ENCODE measurements around the gene GOLGA8K. TPM values are rescaled to one million over a fixed set of nuclear protein-coding genes. Genes with fewer than 3 reads are reported as not detected.
A peak's percentile ranks its signal among the peaks of the same experiment; 100 is the strongest.
"Not testable (repeated sequence)": the region's sequence is repeated elsewhere in the genome, so short reads cannot be mapped to it uniquely, and the experiment has no call there.

Gene GOLGA8K, protein sequence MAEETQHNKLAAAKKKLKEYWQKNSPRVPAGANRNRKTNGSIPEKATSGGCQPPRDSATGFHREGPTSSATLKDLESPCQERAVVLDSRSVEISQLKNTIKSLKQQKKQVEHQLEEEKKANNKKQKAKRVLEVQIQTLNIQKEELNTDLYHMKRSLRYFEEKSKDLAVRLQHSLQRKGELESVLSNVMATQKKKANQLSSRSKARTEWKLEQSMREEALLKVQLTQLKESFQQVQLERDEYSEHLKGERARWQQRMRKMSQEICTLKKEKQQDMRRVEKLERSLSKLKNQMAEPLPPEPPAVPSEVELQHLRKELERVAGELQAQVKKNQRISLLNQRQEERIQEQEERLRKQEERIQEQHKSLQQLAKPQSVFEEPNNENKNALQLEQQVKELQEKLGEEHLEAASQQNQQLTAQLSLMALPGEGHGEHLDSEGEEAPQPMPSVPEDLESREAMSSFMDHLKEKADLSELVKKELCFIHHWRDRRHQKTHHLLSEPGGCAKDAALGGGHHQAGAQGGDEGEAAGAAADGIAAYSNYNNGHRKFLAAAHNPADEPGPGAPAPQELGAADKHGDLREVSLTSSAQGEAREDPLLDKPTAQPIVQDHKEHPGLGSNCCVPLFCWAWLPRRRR
- 1.2 TPM in 1 of 2 replicates, not detected in the other for total RNA-seq (2014; rRNA removed)
- Bru-seq, nascent RNA = percentile 43 among the genes with signal in this experiment
- percentile 42 among the genes with signal in this experiment for BruChase-seq, experiment 1, labeled RNA remaining after a 6-hour chase
- BruChase-seq, experiment 2, labeled RNA remaining after a 2-hour chase = percentile 45 among the genes with signal in this experiment
- long read RNA-seq, partial matches to known transcripts = 0 of 1 reads
- long read RNA-seq, other reads (novel, unspliced or antisense) = 1 of 1 reads

DNA sequence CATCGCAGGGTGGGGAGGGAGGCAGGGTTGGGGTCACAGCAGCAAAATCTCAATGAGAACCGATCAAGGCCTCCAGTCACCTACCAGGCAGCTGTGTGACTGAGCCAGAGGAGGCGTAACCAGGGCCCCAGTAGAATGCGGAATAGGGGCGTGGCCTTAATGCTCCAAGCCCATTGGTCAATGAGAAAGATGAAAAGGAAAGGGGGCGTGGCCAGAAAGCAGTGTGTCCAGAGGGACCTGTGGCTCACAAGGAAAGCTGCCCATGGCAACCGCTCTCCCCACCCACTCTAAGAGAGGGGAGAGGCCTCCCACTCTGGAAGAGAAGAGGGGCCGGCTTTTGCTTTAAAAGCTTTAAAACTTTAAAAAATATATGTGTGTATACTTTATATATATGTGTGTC, at the start of gene GOLGA8K:
Gene GOLGA8K (minus strand): TSS at position 101 of the 400 bp plus-strand sequence. CDS start 98 bp downstream, at position 3.
- CTCF ChIA-PET; H3K27ac ChIP-seq (ENCODE audit: low read length); DNase-seq; intact Hi-C loops (cut with micrococcal nuclease); H3K4me2 ChIP-seq (ENCODE audit: low read length); H3K27me3 ChIP-seq (ENCODE audit: low read length); H3F3A ChIP-seq (ENCODE audit: low read length, unreplicated experiment); H3K9me3 ChIP-seq (ENCODE audit: low read length); POLR2A ChIA-PET (ENCODE audit: unreplicated experiment); H3K4me3 ChIP-seq (ENCODE audit: low read length); H3K79me2 ChIP-seq (ENCODE audit: low read length); H4K20me1 ChIP-seq (ENCODE audit: low read length); H3K4me1 ChIP-seq (ENCODE audit: insufficient read depth, low read length); H2AFZ ChIP-seq (ENCODE audit: low read length); H3K36me3 ChIP-seq (ENCODE audit: low read depth, low read length); ATAC-seq; H3K9ac ChIP-seq (ENCODE audit: low read length); H3K9me2 ChIP-seq (replicated peaks; ENCODE audit: low read length); BruUV-seq (replicated peaks): not testable (repeated sequence)

DNA sequence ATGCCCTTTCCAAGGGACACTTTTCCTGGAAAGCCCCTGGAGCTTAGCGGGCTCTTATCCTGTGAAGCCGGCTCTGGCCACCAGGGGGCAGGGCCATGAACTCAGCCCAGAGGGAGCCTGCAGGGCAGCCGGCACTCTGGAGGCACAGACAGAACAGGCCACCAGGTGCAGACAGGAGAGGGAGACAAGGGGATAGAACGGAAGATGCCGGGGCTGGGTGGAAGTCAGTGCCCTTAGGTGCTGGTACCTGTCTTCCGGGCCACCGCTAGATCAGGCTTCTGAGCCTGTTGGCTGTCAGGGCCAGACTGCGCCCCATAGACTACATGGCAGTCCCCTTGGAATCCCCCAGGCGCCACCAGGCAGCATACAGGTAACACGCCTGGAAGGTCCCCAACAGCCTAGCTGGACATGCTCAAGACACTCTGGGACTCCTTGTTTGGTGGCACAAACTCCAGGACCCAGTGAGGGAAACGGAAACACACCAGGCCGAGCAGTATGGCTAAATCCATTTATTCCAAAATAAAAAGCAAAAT, 37.4 kb upstream of the GOLGA8K start:
- BruUV-seq (replicated peaks); DNase-seq; H3K4me1 ChIP-seq (ENCODE audit: insufficient read depth, low read length); H3K27ac ChIP-seq (ENCODE audit: low read length); H3K9me3 ChIP-seq (ENCODE audit: low read length); H3K4me2 ChIP-seq (ENCODE audit: low read length); H3K27me3 ChIP-seq (ENCODE audit: low read length); H3K9ac ChIP-seq (ENCODE audit: low read length); H3K9me2 ChIP-seq (replicated peaks; ENCODE audit: low read length); H3K36me3 ChIP-seq (ENCODE audit: low read depth, low read length); H3K4me3 ChIP-seq (ENCODE audit: low read length); H2AFZ ChIP-seq (ENCODE audit: low read length); H3K79me2 ChIP-seq (ENCODE audit: low read length); H3F3A ChIP-seq (ENCODE audit: low read length, unreplicated experiment); CTCF ChIA-PET; POLR2A ChIA-PET (ENCODE audit: unreplicated experiment); H4K20me1 ChIP-seq (ENCODE audit: low read length); intact Hi-C loops (cut with micrococcal nuclease): not testable (repeated sequence)
- ATAC-seq = peak; percentile 81

DNA sequence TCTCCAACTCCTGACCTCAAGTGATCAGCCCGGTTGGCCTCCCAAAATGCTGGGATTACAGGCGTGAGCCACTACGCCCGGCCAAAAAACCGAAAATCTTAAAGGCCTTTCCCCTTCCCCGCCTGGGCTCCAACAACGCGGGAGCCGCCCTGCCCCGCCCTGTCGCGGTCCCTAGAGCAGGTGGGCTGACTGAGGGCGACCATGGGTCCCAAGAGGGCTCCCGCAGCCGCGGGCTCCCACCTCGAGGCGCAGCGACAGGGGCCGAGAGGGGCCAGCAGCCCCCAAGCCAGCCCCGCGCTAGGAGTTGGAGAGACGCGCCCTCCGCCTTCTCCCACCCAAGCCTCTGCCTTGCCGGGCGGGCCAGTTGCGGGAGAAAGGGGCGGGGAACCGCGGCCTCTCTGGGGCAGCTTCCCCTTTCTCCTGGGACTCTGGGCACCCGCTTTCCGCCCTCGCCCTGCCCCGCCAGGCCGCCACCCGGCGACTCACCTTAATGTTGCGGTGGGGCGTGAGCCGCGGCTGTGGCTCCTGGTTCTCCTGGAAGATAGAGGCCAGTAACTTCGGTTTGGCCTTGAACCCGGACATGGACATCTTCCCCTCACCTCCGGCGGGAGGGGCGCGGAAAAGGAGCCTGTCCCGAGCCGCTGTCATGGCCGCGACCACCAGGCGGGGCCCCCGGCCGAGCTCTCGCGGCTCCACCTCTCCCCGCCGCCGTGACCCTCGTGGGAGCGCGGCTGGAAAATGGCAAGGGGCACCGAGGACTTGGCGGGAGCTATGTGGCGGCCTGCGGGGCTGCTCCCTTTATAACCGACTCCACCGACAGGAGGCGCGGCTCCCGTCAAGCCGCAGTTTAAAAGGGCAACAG, 31.2 kb upstream of the GOLGA8K start:
- POLR2A ChIA-PET (ENCODE audit: unreplicated experiment); H3K9me3 ChIP-seq (ENCODE audit: low read length); H3K4me1 ChIP-seq (ENCODE audit: insufficient read depth, low read length); CTCF ChIA-PET; H3K79me2 ChIP-seq (ENCODE audit: low read length); H2AFZ ChIP-seq (ENCODE audit: low read length); H3K9me2 ChIP-seq (replicated peaks; ENCODE audit: low read length); intact Hi-C loops (cut with micrococcal nuclease); H3K4me3 ChIP-seq (ENCODE audit: low read length); H3K36me3 ChIP-seq (ENCODE audit: low read depth, low read length); H3K9ac ChIP-seq (ENCODE audit: low read length); H3K27ac ChIP-seq (ENCODE audit: low read length); BruUV-seq (replicated peaks); H3F3A ChIP-seq (ENCODE audit: low read length, unreplicated experiment); DNase-seq; H3K4me2 ChIP-seq (ENCODE audit: low read length); H4K20me1 ChIP-seq (ENCODE audit: low read length); H3K27me3 ChIP-seq (ENCODE audit: low read length): not testable (repeated sequence)
- ATAC-seq = peak; percentile 71

DNA sequence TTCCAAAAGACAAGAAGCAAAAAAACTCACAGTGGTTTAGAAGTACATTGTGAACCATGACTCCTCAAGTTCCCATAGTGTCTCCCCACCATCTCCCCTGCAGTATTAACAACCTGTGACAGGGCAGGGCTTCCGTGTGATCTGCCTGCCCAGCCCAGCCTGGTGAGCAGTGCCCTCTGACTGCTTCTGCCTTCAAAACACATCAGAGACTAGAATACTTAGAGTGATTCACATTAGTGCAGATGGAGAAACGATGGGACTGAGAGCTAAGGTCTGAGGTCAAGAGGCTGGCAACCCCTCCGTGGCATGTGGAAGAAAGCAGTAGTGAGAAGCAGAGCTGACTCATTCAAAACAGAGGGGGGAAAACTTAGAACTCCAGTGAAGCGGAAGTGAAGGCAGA, 24.5 kb upstream of the GOLGA8K start:
- H3K27me3 ChIP-seq (ENCODE audit: low read length); H3K9me3 ChIP-seq (ENCODE audit: low read length); H4K20me1 ChIP-seq (ENCODE audit: low read length); H3K9me2 ChIP-seq (replicated peaks; ENCODE audit: low read length); H3F3A ChIP-seq (ENCODE audit: low read length, unreplicated experiment); BruUV-seq (replicated peaks); H3K9ac ChIP-seq (ENCODE audit: low read length); intact Hi-C loops (cut with micrococcal nuclease); H3K27ac ChIP-seq (ENCODE audit: low read length); CTCF ChIA-PET; H3K4me1 ChIP-seq (ENCODE audit: insufficient read depth, low read length); DNase-seq; H3K4me2 ChIP-seq (ENCODE audit: low read length); H3K36me3 ChIP-seq (ENCODE audit: low read depth, low read length); H3K4me3 ChIP-seq (ENCODE audit: low read length); H3K79me2 ChIP-seq (ENCODE audit: low read length); H2AFZ ChIP-seq (ENCODE audit: low read length); POLR2A ChIA-PET (ENCODE audit: unreplicated experiment): not testable (repeated sequence)
- ATAC-seq = peak; percentile 53

DNA sequence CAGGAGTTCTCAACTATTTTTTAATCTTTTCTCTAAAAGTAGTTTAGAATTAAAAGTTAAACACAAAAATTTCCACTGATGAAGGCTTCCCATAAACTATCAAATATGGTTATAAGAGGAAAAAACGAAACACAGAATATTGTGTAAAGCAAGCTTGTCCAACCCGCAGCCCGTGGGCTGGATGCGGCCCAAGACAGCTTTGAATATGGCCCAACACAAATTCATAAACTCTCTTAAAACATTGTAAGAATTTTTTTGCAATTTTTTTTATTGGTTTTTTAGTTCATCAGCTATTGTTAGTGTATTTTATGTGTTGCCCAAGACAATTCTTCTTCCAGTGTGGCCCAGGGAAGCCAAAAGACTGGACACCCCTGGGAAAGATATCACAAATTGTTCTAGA, 23.4 kb upstream of the GOLGA8K start:
- intact Hi-C loops (cut with micrococcal nuclease); H3K9me3 ChIP-seq (ENCODE audit: low read length); H4K20me1 ChIP-seq (ENCODE audit: low read length); CTCF ChIA-PET; H3K79me2 ChIP-seq (ENCODE audit: low read length); H3K4me1 ChIP-seq (ENCODE audit: insufficient read depth, low read length); H3K9ac ChIP-seq (ENCODE audit: low read length); H3K27ac ChIP-seq (ENCODE audit: low read length); H3K27me3 ChIP-seq (ENCODE audit: low read length); BruUV-seq (replicated peaks); H3F3A ChIP-seq (ENCODE audit: low read length, unreplicated experiment); H2AFZ ChIP-seq (ENCODE audit: low read length); H3K4me2 ChIP-seq (ENCODE audit: low read length); H3K4me3 ChIP-seq (ENCODE audit: low read length); ATAC-seq; H3K36me3 ChIP-seq (ENCODE audit: low read depth, low read length); POLR2A ChIA-PET (ENCODE audit: unreplicated experiment); H3K9me2 ChIP-seq (replicated peaks; ENCODE audit: low read length): not testable (repeated sequence)
- peak; percentile 0 for DNase-seq

DNA sequence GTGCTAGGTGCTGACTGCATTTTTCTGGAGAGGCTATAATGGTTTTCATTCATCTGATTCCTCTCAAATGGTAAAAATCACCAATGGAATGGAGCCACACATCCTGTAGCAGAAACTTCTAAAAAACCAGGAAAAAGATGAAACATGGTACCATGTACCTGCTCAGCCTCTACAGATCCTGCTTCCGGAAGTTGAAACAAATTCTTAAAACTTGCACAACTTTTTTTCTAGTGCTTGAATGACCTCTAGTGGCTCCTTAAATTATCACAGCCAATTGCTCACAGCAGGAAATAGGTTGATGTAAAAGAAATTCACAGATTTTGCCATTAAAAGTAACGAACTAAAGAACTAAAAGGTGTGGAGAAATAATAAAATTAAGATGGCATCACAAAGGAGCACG, 4.8 kb upstream of the GOLGA8K start:
- H4K20me1 ChIP-seq (ENCODE audit: low read length); DNase-seq; H3K4me2 ChIP-seq (ENCODE audit: low read length); intact Hi-C loops (cut with micrococcal nuclease); H2AFZ ChIP-seq (ENCODE audit: low read length); H3K9me2 ChIP-seq (replicated peaks; ENCODE audit: low read length); H3K27me3 ChIP-seq (ENCODE audit: low read length); CTCF ChIA-PET; H3K27ac ChIP-seq (ENCODE audit: low read length); H3K4me3 ChIP-seq (ENCODE audit: low read length); H3K36me3 ChIP-seq (ENCODE audit: low read depth, low read length); H3K9me3 ChIP-seq (ENCODE audit: low read length); POLR2A ChIA-PET (ENCODE audit: unreplicated experiment); H3K79me2 ChIP-seq (ENCODE audit: low read length); H3K9ac ChIP-seq (ENCODE audit: low read length); BruUV-seq (replicated peaks); H3K4me1 ChIP-seq (ENCODE audit: insufficient read depth, low read length); H3F3A ChIP-seq (ENCODE audit: low read length, unreplicated experiment); ATAC-seq: not testable (repeated sequence)

Data from PC-3 (cell line).